H9 (cell line): ENCODE results near the gene KMT2C. TPM values are rescaled to one million over a fixed set of nuclear protein-coding genes. Genes with fewer than 3 reads are reported as not detected.

Experiments used
- DNase-seq: peaks from one replicate; pipeline ENCODE4 v3.0.0-alpha.2; 2017
- H2AFZ ChIP-seq: one replicate; pipeline ENCODE4 v1.6.1; 2013; ENCODE audit warnings: mild to moderate bottlenecking, low read length, control low read depth, moderate library complexity
- H2AK5ac ChIP-seq: 2 replicates; pipeline ENCODE4 v1.6.1; 2013; ENCODE audit warnings: low read length, control low read depth, mixed read lengths; ENCODE audit not compliant: insufficient read length
- H2BK120ac ChIP-seq: one replicate; pipeline ENCODE4 v1.6.1; 2013; ENCODE audit warnings: low read depth, mild to moderate bottlenecking, low read length, control low read depth, inconsistent platforms; ENCODE audit not compliant: poor library complexity, severe bottlenecking
- H2BK12ac ChIP-seq: 2 replicates; pipeline ENCODE4 v1.6.1; 2013; ENCODE audit warnings: low read length, control low read depth, mixed read lengths, low read depth; ENCODE audit not compliant: insufficient read length
- H2BK15ac ChIP-seq: 2 replicates; pipeline ENCODE4 v1.6.1; 2013; ENCODE audit warnings: low read depth, low read length, control low read depth
- H2BK20ac ChIP-seq: one replicate; pipeline ENCODE4 v1.6.1; 2013; ENCODE audit warnings: low read depth, mild to moderate bottlenecking, low read length, control low read depth, inconsistent platforms; ENCODE audit not compliant: poor library complexity, severe bottlenecking
- H2BK5ac ChIP-seq: 2 replicates; pipeline ENCODE4 v1.6.1; 2013; ENCODE audit warnings: low read length, control low read depth, mixed read lengths; ENCODE audit not compliant: insufficient read length
- H3K14ac ChIP-seq: 2 replicates; pipeline ENCODE4 v1.6.1; 2013; ENCODE audit warnings: low read length, control low read depth; ENCODE audit not compliant: insufficient read depth
- H3K18ac ChIP-seq: 2 replicates; pipeline ENCODE4 v1.6.1; 2013; ENCODE audit warnings: low read depth, mild to moderate bottlenecking, mixed read lengths, low read length, control low read depth; ENCODE audit not compliant: insufficient read length
- H3K23ac ChIP-seq: 2 replicates; pipeline ENCODE4 v1.6.1; 2013; ENCODE audit warnings: low read length, control low read depth, mixed read lengths, low read depth; ENCODE audit not compliant: insufficient read length
- H3K23me2 ChIP-seq: 2 replicates; pipeline ENCODE4 v1.6.1; 2013; ENCODE audit warnings: low read depth, mild to moderate bottlenecking, mixed read lengths, low read length, control low read depth; ENCODE audit not compliant: insufficient read length, poor library complexity, severe bottlenecking
- H3K27ac ChIP-seq: 2 replicates; pipeline ENCODE4 v1.5.1; 2013; ENCODE audit warnings: low read length, control low read depth, mixed read lengths, low read depth; ENCODE audit not compliant: insufficient read length
- H3K27me3 ChIP-seq: 2 replicates; pipeline ENCODE4 v1.6.1; 2013; ENCODE audit warnings: low read length, control low read depth, inconsistent platforms; ENCODE audit not compliant: insufficient read depth
- H3K4ac ChIP-seq: 2 replicates; pipeline ENCODE4 v1.6.1; 2013; ENCODE audit warnings: low read depth, mild to moderate bottlenecking, control low read depth, inconsistent platforms, low read length, moderate library complexity
- H3K4me1 ChIP-seq: 2 replicates; pipeline ENCODE4 v1.6.1; 2013; ENCODE audit warnings: low read length, control low read depth, inconsistent platforms; ENCODE audit not compliant: insufficient read depth
- H3K4me2 ChIP-seq: 2 replicates; pipeline ENCODE4 v1.6.1; 2013; ENCODE audit warnings: low read length, control low read depth, mixed read lengths; ENCODE audit not compliant: insufficient read length, insufficient read depth
- H3K56ac ChIP-seq: 2 replicates; pipeline ENCODE4 v1.6.1; 2013; ENCODE audit warnings: low read depth, mild to moderate bottlenecking, mixed read lengths, low read length, control low read depth; ENCODE audit not compliant: insufficient read length
- H3K79me1 ChIP-seq: 2 replicates; pipeline ENCODE4 v1.6.1; 2013; ENCODE audit warnings: low read depth, mild to moderate bottlenecking, moderate library complexity, low read length, control low read depth, inconsistent platforms; ENCODE audit not compliant: insufficient read depth, poor library complexity, severe bottlenecking
- H3K79me2 ChIP-seq: 2 replicates; pipeline ENCODE4 v1.6.1; 2013; ENCODE audit warnings: low read length, control low read depth, inconsistent platforms; ENCODE audit not compliant: insufficient read depth
- H3K9ac ChIP-seq: 2 replicates; pipeline ENCODE4 v1.6.1; 2013; ENCODE audit warnings: low read length, control low read depth, mixed read lengths; ENCODE audit not compliant: insufficient read length; ENCODE audit errors: extremely low read depth
- H3K9me3 ChIP-seq: one replicate; pipeline ENCODE4 v1.6.1; 2013; ENCODE audit warnings: low read depth, low read length, inconsistent platforms; ENCODE audit not compliant: control insufficient read depth
- H3T11ph ChIP-seq: one replicate; pipeline ENCODE4 v1.6.1; 2013; ENCODE audit warnings: mild to moderate bottlenecking, low read length, control low read depth, inconsistent platforms
- H4K20me1 ChIP-seq: one replicate; pipeline ENCODE4 v1.6.1; 2013; ENCODE audit not compliant: control insufficient read depth, insufficient read length, insufficient read depth
- H4K5ac ChIP-seq: 2 replicates; pipeline ENCODE4 v1.6.1; 2013; ENCODE audit warnings: low read depth, mild to moderate bottlenecking, mixed read lengths, low read length, control low read depth; ENCODE audit not compliant: insufficient read length
- H4K8ac ChIP-seq: replicated peaks from 2 replicates; pipeline ENCODE4 v1.6.1; 2013; ENCODE audit warnings: low read length, control low read depth, mixed read lengths, low read depth; ENCODE audit not compliant: insufficient read length
- H4K91ac ChIP-seq: 2 replicates; pipeline ENCODE4 v1.6.1; 2013; ENCODE audit warnings: low read depth, mild to moderate bottlenecking, moderate library complexity, mixed read lengths, low read length, control low read depth; ENCODE audit not compliant: insufficient read length
- H3K27ac Mint-ChIP-seq, 3 experiments: 2 replicates in 2 of 3; 3 replicates in 1 of 3; pipeline ENCODE4 v1.8.0; 2020 to 2021; ENCODE audit warnings: mixed read lengths in 3 of 3, mild to moderate bottlenecking in 1 of 3, moderate library complexity in 1 of 3
- H3K27me3 Mint-ChIP-seq: 2 replicates; pipeline ENCODE4 v1.8.0; 2021; ENCODE audit warnings: low read depth, mild to moderate bottlenecking, moderate library complexity, mixed read lengths
- H3K36me3 Mint-ChIP-seq, 3 experiments: 2 replicates in 2 of 3; 3 replicates in 1 of 3; pipeline ENCODE4 v1.8.0; 2020 to 2021; ENCODE audit warnings: low read depth in 3 of 3, mixed read lengths in 3 of 3; ENCODE audit not compliant: insufficient read depth in 1 of 3
- H3K4me1 Mint-ChIP-seq, 2 experiments: 2 replicates each; pipeline ENCODE4 v1.8.0; 2020; ENCODE audit warnings: mixed read lengths in 2 of 2
- H3K4me3 Mint-ChIP-seq, 2 experiments: 2 replicates in 1 of 2; 3 replicates in 1 of 2; pipeline ENCODE4 v1.8.0; 2020 to 2021; ENCODE audit warnings: mild to moderate bottlenecking in 2 of 2, mixed read lengths in 2 of 2, moderate library complexity in 1 of 2
- H3K9me3 Mint-ChIP-seq, 2 experiments: 2 replicates in 1 of 2; 3 replicates in 1 of 2; pipeline ENCODE4 v1.8.0; 2020; ENCODE audit warnings: mild to moderate bottlenecking in 2 of 2, mixed read lengths in 2 of 2, moderate library complexity in 1 of 2
- WGBS: extraction: QIAGEN DNeasy Blood & Tissue Kit; methylation state at CpG from one replicate; pipeline ENCODE4 v1.1.7; 2013; ENCODE audit warnings: missing lambda C conversion rate, low lambda C conversion rate, mixed read lengths; ENCODE audit not compliant: insufficient read length; ENCODE audit errors: extremely low coverage; 5-methylcytosine and 5-hydroxymethylcytosine counted together
- long read RNA-seq: library from polyadenylated mRNA; unstranded; transcript quantifications from one replicate; pipeline ENCODE4 v2.0.0, GENCODE V29; 2020
- total RNA-seq: library from RNA; stranded (reverse); gene quantifications from 2 replicates; pipeline ENCODE4 v1.2.1, GENCODE V29; 2021
- TF ChIP-seq, protein P1 (sequence below): fragments of 200-600 bp; sonication (generic); conservative IDR thresholded peaks from 3 replicates; pipeline ENCODE4 v1.8.0; 2021; ENCODE audit warnings: antibody characterized with exemption, mild to moderate bottlenecking

KMT2C gene
- 32.2 and 33.0 TPM in 2 replicates for total RNA-seq
- long read RNA-seq, partial matches to known transcripts, result 15 of 28 reads
- long read RNA-seq, other reads (novel, unspliced or antisense), result 13 of 28 reads

GRCh38 chr7:152435384-152436110, at the start of gene KMT2C:
TSS of gene KMT2C (minus strand) at chr7:152436003. CDS start at chr7:152435786, 217 bp downstream.
- DNase-seq, result peak; percentile 37
- no peak within 1 kb of the TSS for H4K91ac ChIP-seq
- H3K9me3 ChIP-seq, result no peaks in the 10 kb centered on the region
- no peak within 1 kb of the TSS for H3K23ac ChIP-seq
- no CpG with 5 or more reads among the region's 107 CpGs for WGBS
- no peak within 1 kb of the TSS for H2BK120ac ChIP-seq
- no peaks in the 10 kb centered on the region for H4K20me1 ChIP-seq
- peak within 1 kb of the TSS; percentile 80 to 97 for H3K4me3 Mint-ChIP-seq
- no peak within 1 kb of the TSS for H4K5ac ChIP-seq
- no peak within 1 kb of the TSS for H4K8ac ChIP-seq
- H3K27me3 ChIP-seq, result no peaks in the 10 kb centered on the region
- H3K4ac ChIP-seq, result no peak within 1 kb of the TSS
- no peak within 1 kb of the TSS for H3K56ac ChIP-seq
- H3K36me3 Mint-ChIP-seq, result no peaks in the 10 kb centered on the region; a peak in 1 of 7 replicates
- H3K4me1 ChIP-seq, result no peaks in the 10 kb centered on the region; the same call in 1 of the 2 replicates
- H2BK15ac ChIP-seq, result no peak within 1 kb of the TSS
- no peak within 1 kb of the TSS for H2AK5ac ChIP-seq
- no peak within 1 kb of the TSS for H3K27ac ChIP-seq
- peak within 1 kb of the TSS in 1 of 3 experiments; percentile 52; a peak in 2 of 7 replicates for H3K27ac Mint-ChIP-seq
- no peak within 1 kb of the TSS for H2BK12ac ChIP-seq
- H3K27me3 Mint-ChIP-seq, result peaks cover 13% of the 10 kb centered on the region
- H3K23me2 ChIP-seq, result peaks cover 6% of the 10 kb centered on the region
- H2BK20ac ChIP-seq, result no peak within 1 kb of the TSS
- H3K18ac ChIP-seq, result no peak within 1 kb of the TSS
- H2AFZ ChIP-seq, result no peak within 1 kb of the TSS
- H3K14ac ChIP-seq, result no peak within 1 kb of the TSS; the same call in 1 of the 2 replicates
- H3T11ph ChIP-seq, result no peak within 1 kb of the TSS
- peaks cover 14% of the 10 kb centered on the region; the same call in 1 of the 2 replicates for H3K79me2 ChIP-seq
- H3K4me1 Mint-ChIP-seq, result peaks cover 25 to 42% of the 10 kb centered on the region in 2 experiments
- H3K9me3 Mint-ChIP-seq, result no peaks in the 10 kb centered on the region
- H2BK5ac ChIP-seq, result no peak within 1 kb of the TSS
- H3K79me1 ChIP-seq, result peaks cover 2% of the 10 kb centered on the region
- H3K9ac ChIP-seq, result peak within 1 kb of the TSS; percentile 62
- peak within 1 kb of the TSS; percentile 99 for H3K4me2 ChIP-seq
- TF ChIP-seq, protein P1, sequence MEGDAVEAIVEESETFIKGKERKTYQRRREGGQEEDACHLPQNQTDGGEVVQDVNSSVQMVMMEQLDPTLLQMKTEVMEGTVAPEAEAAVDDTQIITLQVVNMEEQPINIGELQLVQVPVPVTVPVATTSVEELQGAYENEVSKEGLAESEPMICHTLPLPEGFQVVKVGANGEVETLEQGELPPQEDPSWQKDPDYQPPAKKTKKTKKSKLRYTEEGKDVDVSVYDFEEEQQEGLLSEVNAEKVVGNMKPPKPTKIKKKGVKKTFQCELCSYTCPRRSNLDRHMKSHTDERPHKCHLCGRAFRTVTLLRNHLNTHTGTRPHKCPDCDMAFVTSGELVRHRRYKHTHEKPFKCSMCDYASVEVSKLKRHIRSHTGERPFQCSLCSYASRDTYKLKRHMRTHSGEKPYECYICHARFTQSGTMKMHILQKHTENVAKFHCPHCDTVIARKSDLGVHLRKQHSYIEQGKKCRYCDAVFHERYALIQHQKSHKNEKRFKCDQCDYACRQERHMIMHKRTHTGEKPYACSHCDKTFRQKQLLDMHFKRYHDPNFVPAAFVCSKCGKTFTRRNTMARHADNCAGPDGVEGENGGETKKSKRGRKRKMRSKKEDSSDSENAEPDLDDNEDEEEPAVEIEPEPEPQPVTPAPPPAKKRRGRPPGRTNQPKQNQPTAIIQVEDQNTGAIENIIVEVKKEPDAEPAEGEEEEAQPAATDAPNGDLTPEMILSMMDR, result no peak
